ENCODE data around the gene C14orf132.

C14orf132 gene

GRCh38 chr14:96090441-96091148 is 51.4 kb downstream of the C14orf132 start:
- no peak for TF ChIP-seq CTCF (IDR thresholded peaks at IDR 0.05)

GRCh38 chr14:96091149-96091693 is 52.1 kb downstream of the C14orf132 start:
- no peak for TF ChIP-seq CTCF (IDR thresholded peaks at IDR 0.05)

- no peak for TF ChIP-seq CTCF (IDR thresholded peaks at IDR 0.05)
These were observed 52.8 kb downstream of the C14orf132 start for GRCh38 chr14:96091941-96092411.

- no peak for TF ChIP-seq CTCF (IDR thresholded peaks at IDR 0.05)
These were observed 53.8 kb downstream of the C14orf132 start for GRCh38 chr14:96092936-96093335.

- TF ChIP-seq CTCF (IDR thresholded peaks at IDR 0.05), result no peak
These were observed 55.0 kb downstream of the C14orf132 start for GRCh38 chr14:96094211-96094610.

- no peak for TF ChIP-seq CTCF (IDR thresholded peaks at IDR 0.05)
These were observed 55.5 kb downstream of the C14orf132 start for GRCh38 chr14:96094656-96095055.

- no peak for TF ChIP-seq CTCF (IDR thresholded peaks at IDR 0.05)
These were observed 55.9 kb downstream of the C14orf132 start for GRCh38 chr14:96095058-96095457.

Measured in LNCAP (cell line).